HG03575 (cell line): Measurements from ENCODE around the gene KCNQ2.

Experiments used
- ATAC-seq: cut with Tn5 transposase; IDR thresholded peaks from one replicate; pipeline ENCODE4 v1.9.1; 2021; ENCODE audit not compliant: unreplicated experiment, insufficient number of reproducible peaks, low FRiP score; ENCODE audit errors: extremely low read depth

Gene KCNQ2

GRCh38 chr20:63411151-63411897 is 61.1 kb downstream of the KCNQ2 start:
- ATAC-seq = no peak

- ATAC-seq = no peak
Observed at GRCh38 chr20:63409834-63410435, 62.5 kb downstream of the KCNQ2 start.

- no peak for ATAC-seq
Observed at GRCh38 chr20:63409066-63409833, 63.2 kb downstream of the KCNQ2 start.

DNA sequence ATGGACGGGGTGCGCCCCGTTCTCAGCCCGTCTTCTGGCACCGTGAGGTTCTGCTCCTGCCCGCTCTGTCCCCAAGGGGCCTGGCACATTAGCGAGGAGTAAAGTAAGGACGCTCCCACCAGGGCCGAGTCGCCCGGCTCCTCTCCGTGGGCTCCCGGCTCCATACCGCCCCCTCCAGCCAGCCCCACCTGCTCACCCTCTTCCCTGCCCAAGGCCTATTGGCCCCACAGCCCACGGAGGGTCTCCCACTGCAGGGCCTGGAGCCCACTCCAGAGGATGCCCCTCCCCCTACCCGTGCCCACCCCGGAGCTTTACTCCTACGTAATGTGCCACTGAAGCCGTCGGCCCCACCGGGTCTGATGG is 63.8 kb downstream of the KCNQ2 start:
- no peak for ATAC-seq

- ATAC-seq = no peak
Observed at GRCh38 chr20:63407928-63408683, 64.3 kb downstream of the KCNQ2 start.

GRCh38 chr20:63406617-63407245 is 65.7 kb downstream of the KCNQ2 start:
- ATAC-seq = no peak

DNA sequence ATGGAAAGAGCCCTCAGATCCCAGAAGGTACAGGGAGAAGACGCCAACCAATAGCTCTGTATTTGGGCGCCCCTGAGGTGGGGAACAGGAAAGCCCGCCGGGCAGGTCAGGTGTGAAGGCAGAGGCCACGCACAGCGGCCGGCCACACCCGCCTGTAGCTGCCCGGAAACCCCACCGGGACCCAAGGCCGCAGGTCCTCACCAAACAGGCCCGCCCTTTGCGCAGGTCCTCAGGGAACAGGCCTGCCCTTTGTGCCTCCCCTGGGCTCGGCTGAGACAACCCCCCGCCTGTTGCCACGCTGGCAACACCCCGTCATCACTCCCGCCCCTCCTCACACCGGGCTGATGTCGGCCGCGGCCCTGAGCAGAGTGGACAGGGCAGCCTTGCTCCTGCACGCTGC is 66.4 kb downstream of the KCNQ2 start:
- ATAC-seq = no peak

DNA sequence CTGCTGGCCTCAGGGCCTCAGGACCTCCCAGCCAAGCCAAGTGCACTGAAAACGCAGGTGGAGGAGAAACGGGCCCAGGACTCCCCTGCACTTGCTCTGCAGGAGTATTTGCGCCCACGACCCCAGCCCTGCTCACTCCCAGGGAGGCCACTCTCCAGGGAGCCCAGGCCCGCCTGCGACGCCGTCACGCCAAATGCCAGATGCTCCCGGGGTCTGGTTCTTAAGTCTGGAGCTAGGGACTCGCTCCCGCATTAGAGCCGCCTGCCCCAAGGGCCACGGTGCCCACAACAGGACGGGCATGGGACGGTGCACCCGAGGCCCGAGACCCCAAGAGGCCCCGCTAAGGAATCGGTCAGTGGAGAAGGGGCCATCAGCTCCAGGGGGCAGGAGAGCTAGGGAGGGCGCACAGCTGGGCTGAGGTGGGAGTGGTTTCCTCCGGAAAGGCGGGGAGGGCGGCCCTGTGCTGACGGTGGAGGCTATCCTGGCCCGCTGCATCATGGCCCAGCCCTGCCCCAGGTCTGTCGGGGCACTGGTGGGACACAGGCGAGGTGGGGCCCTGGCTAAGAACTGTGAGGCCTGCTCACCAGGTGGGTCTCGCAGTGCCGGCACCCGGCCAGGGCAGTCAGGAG is 67.2 kb downstream of the KCNQ2 start:
- ATAC-seq = no peak

GRCh38 chr20:63404129-63405085 is 68.0 kb downstream of the KCNQ2 start:
- no peak for ATAC-seq

DNA sequence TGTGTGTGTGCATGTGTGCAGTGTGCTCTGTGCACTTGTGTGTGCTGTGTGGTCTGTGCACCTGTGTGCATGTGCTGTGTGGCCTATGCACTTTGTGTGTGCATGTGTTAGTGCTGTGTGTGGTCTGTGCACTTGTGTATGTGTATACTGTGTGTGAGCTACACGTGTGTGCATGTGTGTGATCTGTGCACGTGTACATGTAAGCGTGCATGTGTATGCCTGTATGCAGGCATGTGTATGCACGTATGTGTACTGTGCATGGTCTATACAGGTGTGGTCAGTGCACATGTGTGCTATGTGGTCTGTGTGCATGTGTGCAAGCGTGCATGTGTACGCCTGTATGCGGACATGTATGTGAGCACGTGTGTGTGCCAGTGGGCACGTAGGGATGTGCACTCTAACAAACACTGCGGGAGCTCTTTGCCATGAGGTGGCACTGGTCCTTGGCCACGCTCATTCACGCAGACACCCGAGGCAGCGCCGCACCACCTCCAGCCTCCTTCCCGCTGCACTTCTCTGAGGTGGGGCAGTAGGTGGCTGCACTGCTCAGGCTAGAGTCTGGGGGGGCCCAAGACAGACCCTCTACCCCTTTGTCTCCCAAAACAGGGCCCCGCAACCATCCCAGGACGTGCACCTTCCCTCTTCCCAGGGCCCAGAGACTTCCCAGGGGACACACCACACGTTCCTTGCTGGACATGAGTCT is 68.9 kb downstream of the KCNQ2 start:
- ATAC-seq = no peak

DNA sequence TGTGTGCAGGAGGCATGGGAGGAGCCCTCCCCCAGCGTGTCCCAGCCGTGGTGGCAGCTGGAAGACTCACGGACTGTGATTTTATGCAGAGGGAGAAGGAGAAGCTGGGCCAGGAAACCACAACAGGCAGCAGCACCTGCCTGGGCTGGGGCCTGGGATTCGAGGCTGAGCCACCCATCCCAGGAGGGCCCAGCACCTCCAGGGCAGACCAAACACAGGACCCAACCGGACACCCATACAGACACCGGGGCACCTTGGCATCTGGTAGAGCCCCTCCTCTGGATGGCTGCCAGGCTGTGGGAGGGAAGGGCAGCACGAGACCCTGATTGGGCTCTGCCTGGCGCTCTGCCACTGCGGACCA is 69.6 kb downstream of the KCNQ2 start:
- ATAC-seq = no peak

GRCh38 chr20:63402181-63402859 is 70.1 kb downstream of the KCNQ2 start:
- no peak for ATAC-seq

- no peak for ATAC-seq
Observed at GRCh38 chr20:63401384-63402110, 70.9 kb downstream of the KCNQ2 start.

- no peak for ATAC-seq
Observed at GRCh38 chr20:63400486-63401210, 71.8 kb downstream of the KCNQ2 start.

GRCh38 chr20:63399596-63400375 is 72.7 kb downstream of the KCNQ2 start:
- ATAC-seq = no peak
